Measurements from ENCODE around the gene WDR26.

WDR26 gene

DNA sequence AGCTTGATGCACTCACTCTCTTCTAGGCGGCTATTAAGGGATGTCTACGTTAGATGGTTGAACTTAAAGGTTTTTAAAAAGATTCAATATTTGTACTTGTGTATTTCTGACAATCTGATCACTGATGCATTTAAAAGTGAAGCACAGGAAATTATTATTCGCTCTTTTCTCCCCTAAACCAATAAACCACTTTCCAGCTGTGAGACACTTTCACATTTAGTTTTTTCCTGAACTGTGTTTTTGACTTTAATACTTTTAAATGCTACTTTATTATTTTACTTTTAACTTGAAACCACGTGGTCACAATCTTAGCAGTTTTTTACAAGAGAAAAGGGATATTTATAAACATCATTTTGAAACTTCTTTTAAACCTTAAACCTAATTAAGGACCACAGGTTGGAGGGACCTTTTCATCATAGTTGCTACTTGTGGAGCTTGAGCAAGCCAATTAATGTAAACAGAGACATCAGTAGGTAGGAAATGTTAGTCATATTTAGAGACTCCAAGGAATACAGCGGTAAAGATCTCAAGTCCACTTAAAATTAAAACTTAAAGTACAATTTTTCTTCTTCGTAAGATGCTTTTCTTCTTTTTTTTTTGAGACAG, 9.2 kb downstream of the WDR26 start:
- Histone ChIP-seq H3K4me2 (ENCODE audit: low read length) (peak overlapping the region; percentile 13), H3K4me1 (ENCODE audit: control insufficient read depth, low read length) (peaks cover 30% of the 10 kb centered on the region), H3K4me3 (ENCODE audit: low read length) (no peak overlapping the region), H3K79me2 (ENCODE audit: control insufficient read depth, low read length) (peaks cover 47% of the 10 kb centered on the region), H3K27me3 (ENCODE audit: control insufficient read depth, low read length) (no peaks in the 10 kb centered on the region), H3F3A (ENCODE audit: control insufficient read depth, insufficient read depth) (peaks cover 3% of the 10 kb centered on the region), H3K36me3 (ENCODE audit: control insufficient read depth, low read length) (peaks cover 86% of the 10 kb centered on the region), H3K9me2 (replicated peaks; ENCODE audit: control insufficient read depth, low read length) (no peaks in the 10 kb centered on the region), H3K9me3 (ENCODE audit: control insufficient read depth, insufficient read depth, low read length) (no peaks in the 10 kb centered on the region), H3K27ac (ENCODE audit: low read depth, low read length) (peak overlapping the region; percentile 7; the same call in 1 of the 2 replicates), H4K20me1 (ENCODE audit: control insufficient read depth, insufficient read depth, low read depth, low read length) (no peaks in the 10 kb centered on the region)
- no peak for TF ChIP-seq EZH2phosphoT487 (IDR thresholded peaks at IDR 0.05; ENCODE audit: borderline replicate concordance, low read length)
- TF ChIP-seq, protein P1, sequence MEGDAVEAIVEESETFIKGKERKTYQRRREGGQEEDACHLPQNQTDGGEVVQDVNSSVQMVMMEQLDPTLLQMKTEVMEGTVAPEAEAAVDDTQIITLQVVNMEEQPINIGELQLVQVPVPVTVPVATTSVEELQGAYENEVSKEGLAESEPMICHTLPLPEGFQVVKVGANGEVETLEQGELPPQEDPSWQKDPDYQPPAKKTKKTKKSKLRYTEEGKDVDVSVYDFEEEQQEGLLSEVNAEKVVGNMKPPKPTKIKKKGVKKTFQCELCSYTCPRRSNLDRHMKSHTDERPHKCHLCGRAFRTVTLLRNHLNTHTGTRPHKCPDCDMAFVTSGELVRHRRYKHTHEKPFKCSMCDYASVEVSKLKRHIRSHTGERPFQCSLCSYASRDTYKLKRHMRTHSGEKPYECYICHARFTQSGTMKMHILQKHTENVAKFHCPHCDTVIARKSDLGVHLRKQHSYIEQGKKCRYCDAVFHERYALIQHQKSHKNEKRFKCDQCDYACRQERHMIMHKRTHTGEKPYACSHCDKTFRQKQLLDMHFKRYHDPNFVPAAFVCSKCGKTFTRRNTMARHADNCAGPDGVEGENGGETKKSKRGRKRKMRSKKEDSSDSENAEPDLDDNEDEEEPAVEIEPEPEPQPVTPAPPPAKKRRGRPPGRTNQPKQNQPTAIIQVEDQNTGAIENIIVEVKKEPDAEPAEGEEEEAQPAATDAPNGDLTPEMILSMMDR (IDR thresholded peaks at IDR 0.05; ENCODE audit: low read depth, low read length, poor library complexity, severe bottlenecking) = no peak

DNA sequence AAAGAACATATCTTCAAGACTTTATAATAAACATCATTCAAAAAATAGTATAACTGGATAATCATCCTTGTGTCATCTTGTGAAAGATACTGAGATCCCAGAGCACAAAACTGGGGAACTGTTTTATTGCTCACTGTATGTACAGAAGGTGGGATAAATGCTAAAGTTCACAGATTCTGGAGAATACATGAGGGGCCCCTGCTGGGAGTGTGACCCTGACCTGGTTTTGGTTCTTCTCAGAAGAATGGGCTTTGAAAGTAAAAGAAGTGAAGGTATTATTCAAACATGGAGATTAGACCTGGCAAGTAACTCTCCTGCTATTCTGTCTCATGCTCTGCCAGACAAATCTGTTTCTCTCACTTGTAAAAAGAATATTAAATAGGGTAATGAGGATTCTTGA, 14.5 kb downstream of the WDR26 start:
- Histone ChIP-seq H3F3A (ENCODE audit: control insufficient read depth, insufficient read depth) (0 out of 2 replicates have a peak, but pooled peaks cover 3% of the 10 kb centered on the region), H3K27ac (ENCODE audit: low read depth, low read length) (no peak overlapping the region), H3K4me2 (ENCODE audit: low read length) (no peak overlapping the region), H3K4me3 (ENCODE audit: low read length) (no peak overlapping the region), H3K9me2 (replicated peaks; ENCODE audit: control insufficient read depth, low read length) (no peaks in the 10 kb centered on the region), H3K27me3 (ENCODE audit: control insufficient read depth, low read length) (no peaks in the 10 kb centered on the region), H3K4me1 (ENCODE audit: control insufficient read depth, low read length) (peaks cover 5% of the 10 kb centered on the region), H4K20me1 (ENCODE audit: control insufficient read depth, insufficient read depth, low read depth, low read length) (no peaks in the 10 kb centered on the region), H3K79me2 (ENCODE audit: control insufficient read depth, low read length) (peaks cover 7% of the 10 kb centered on the region), H3K9me3 (ENCODE audit: control insufficient read depth, insufficient read depth, low read length) (no peaks in the 10 kb centered on the region), H3K36me3 (ENCODE audit: control insufficient read depth, low read length) (peaks cover 91% of the 10 kb centered on the region)
- TF ChIP-seq, protein P1 (IDR thresholded peaks at IDR 0.05; ENCODE audit: low read depth, low read length, poor library complexity, severe bottlenecking) = no peak
- no peak for TF ChIP-seq EZH2phosphoT487 (IDR thresholded peaks at IDR 0.05; ENCODE audit: borderline replicate concordance, low read length)

DNA sequence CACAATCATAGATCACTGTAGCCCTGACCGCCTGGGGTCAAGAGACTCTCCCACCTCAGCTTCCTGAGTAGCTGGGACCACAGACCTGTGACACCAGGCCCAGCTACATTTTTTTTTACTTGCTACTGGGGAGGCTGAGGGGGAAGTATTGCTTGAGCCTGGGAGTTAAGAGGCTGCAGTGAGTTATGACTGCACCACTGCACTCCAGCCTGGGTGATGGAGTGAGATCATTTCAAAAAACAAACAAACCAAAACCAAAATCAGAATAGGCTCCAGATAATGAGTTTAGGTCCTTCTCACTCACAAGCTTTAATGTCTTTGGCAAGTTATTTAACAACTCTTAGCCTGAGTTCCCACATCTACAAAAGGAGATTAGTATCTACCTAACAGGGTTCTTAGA, 22.8 kb downstream of the WDR26 start:
- 0 out of 2 replicates have a peak, but pooled peaks cover 2% of the 10 kb centered on the region for H3F3A ChIP-seq (ENCODE audit: control insufficient read depth, insufficient read depth)
- H3K4me3 ChIP-seq (ENCODE audit: low read length) = no peak overlapping the region
- H4K20me1 ChIP-seq (ENCODE audit: control insufficient read depth, insufficient read depth, low read depth, low read length) = no peaks in the 10 kb centered on the region; the same call in 1 of the 2 replicates
- H3K4me2 ChIP-seq (ENCODE audit: low read length) = no peak overlapping the region
- H3K27me3 ChIP-seq (ENCODE audit: control insufficient read depth, low read length) = no peaks in the 10 kb centered on the region
- TF ChIP-seq, protein P1 (IDR thresholded peaks at IDR 0.05; ENCODE audit: low read depth, low read length, poor library complexity, severe bottlenecking) = no peak
- TF ChIP-seq EZH2phosphoT487 (IDR thresholded peaks at IDR 0.05; ENCODE audit: borderline replicate concordance, low read length) = no peak
- H3K4me1 ChIP-seq (ENCODE audit: control insufficient read depth, low read length) = no peaks in the 10 kb centered on the region
- peaks cover 73% of the 10 kb centered on the region for H3K36me3 ChIP-seq (ENCODE audit: control insufficient read depth, low read length)
- peaks cover 4% of the 10 kb centered on the region; the same call in 1 of the 2 replicates for H3K79me2 ChIP-seq (ENCODE audit: control insufficient read depth, low read length)
- H3K27ac ChIP-seq (ENCODE audit: low read depth, low read length) = no peak overlapping the region
- H3K9me3 ChIP-seq (ENCODE audit: control insufficient read depth, insufficient read depth, low read length) = no peaks in the 10 kb centered on the region
- no peaks in the 10 kb centered on the region for H3K9me2 ChIP-seq (replicated peaks; ENCODE audit: control insufficient read depth, low read length)
